GM19467 (cell line): ENCODE data around the gene AGFG2.
"Not testable (repeated sequence)": the region's sequence is repeated elsewhere in the genome, so short reads cannot be mapped to it uniquely, and the experiment has no call there.

Source experiments
- ATAC-seq: cut with Tn5 transposase; IDR thresholded peaks from one replicate; pipeline ENCODE4 v1.9.1; 2021; ENCODE audit warnings: mild to moderate bottlenecking, moderate library complexity; ENCODE audit not compliant: unreplicated experiment

The AGFG2 gene, protein sequence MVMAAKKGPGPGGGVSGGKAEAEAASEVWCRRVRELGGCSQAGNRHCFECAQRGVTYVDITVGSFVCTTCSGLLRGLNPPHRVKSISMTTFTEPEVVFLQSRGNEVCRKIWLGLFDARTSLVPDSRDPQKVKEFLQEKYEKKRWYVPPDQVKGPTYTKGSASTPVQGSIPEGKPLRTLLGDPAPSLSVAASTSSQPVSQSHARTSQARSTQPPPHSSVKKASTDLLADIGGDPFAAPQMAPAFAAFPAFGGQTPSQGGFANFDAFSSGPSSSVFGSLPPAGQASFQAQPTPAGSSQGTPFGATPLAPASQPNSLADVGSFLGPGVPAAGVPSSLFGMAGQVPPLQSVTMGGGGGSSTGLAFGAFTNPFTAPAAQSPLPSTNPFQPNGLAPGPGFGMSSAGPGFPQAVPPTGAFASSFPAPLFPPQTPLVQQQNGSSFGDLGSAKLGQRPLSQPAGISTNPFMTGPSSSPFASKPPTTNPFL

DNA sequence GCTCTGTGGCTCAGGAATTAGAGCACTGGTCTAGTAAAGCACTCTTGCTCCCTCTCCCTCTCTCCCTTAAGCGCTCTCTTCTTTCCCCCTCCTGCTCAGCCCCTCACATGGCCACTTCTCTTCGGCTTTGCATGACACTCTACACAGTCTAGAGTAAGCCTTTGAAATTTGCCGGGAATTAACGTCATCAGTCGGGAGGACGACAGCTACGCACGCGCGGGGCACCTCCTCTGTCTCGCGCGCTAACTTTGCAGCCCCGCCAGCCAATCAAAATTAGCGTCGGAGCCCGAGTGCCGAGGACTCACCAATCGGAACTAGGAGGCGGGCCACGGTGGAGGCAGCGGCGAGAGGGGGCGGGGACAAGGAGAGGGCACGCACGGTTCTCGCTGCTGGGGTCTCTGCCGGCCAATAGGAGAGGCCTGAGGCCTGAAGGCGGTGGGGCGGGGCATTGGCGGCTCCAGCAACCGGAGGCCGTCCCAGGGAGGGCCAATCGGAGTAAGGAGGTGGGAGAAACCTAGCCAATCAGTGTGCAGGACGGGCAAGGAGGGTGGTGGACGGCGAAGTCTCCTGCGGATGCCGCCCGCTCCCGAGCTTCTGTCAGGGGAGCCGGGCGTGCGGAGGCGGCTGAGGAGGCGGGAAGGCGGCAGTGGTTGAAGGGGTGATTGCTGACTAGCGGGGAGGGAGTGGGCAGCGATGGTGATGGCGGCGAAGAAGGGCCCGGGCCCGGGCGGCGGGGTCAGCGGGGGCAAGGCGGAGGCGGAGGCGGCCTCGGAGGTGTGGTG, at the start of gene AGFG2:
Gene AGFG2 (plus strand): TSS at position 550 of the 782 bp plus-strand sequence. CDS start 144 bp downstream, at position 694.
- peak; percentile 94 for ATAC-seq

DNA sequence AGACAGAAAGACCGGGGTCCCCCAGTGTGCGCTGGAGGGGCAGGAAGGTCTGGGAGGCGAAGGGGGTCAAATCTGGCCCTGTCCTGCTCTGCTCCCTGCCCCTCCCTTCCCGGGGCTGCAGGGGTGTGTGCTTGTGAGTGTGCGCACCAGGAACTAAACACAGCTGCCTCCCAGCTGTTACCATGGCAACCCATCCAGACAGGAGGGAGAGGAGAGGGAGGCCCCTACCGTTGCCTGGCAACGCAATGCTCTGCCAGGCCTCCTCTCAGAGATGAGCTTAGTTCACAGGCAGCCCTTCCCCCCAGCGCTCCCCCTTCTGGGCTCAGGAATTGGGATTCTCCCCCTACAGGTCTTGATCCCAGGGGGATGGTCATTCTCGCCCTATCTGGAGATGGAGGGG, 49.2 kb upstream of the AGFG2 start:
- no peak for ATAC-seq

- no peak for ATAC-seq
Observed at GRCh38 chr7:100490483-100491191, 48.4 kb upstream of the AGFG2 start.

- ATAC-seq = no peak
Observed at GRCh38 chr7:100491192-100491578, 47.8 kb upstream of the AGFG2 start.

GRCh38 chr7:100492738-100493475, 46.1 kb upstream of the AGFG2 start:
- ATAC-seq = no peak

DNA sequence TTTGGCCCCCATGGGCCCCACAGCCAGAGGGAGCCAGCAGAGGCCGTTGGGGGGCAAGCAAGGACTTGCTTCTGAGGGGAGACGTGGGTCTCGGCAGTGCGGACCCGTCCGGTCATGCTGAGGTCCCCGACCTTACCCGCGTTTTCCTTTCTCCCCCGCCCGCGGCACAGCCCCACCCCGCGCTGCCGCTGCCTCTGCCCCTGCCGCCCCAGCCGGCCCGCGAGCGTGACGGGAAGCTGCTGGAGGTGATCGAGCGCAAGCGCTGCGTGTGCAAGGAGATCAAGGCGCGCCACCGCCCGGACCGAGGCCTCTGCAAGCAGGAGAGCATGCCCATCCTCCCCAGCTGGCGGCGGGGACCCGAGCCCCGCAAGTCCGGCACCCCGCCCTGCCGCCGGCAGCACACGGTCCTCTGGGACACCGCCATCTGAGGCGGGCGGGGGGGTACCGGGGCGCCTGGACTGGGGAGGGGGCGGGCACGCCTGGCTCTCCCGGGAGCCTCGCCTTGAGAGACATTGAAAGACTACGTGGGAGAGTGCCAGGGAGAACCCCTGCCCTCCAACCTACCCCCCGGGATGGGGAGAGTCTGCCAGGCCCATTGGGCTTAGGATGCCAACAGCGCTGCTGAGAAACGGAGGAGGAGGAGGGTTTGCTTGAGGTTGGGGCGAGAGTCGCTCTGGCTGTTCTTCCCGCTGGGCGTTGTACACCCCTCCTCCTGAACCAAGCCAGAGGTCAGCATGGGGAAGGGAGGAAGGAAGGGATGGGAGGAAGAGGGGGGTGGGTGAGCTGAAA, 45.3 kb upstream of the AGFG2 start:
- no peak for ATAC-seq

GRCh38 chr7:100496509-100496908, 42.5 kb upstream of the AGFG2 start:
- no peak for ATAC-seq

DNA sequence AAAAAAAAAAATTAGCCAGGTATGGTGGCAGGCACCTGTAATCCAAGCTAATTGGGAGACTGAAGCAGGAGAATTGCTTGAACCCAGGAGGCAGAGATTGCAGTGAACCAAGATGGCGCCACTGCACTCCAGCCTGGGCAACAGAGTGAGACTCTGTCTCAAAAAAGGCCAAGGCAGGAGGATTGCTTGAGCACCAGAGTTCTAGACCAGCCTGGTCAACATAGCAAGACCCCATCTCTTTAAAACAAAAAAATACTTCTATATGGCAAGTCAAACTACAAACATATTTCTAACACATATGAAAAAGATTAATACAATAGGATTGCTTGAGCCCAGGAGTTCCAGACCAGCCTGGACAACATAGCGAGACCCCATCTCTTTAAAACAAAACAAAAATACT, 38.3 kb upstream of the AGFG2 start:
- ATAC-seq = not testable (repeated sequence)

GRCh38 chr7:100504031-100504430, 35.0 kb upstream of the AGFG2 start:
- not testable (repeated sequence) for ATAC-seq

GRCh38 chr7:100504887-100505611, 34.0 kb upstream of the AGFG2 start:
- ATAC-seq = no peak

DNA sequence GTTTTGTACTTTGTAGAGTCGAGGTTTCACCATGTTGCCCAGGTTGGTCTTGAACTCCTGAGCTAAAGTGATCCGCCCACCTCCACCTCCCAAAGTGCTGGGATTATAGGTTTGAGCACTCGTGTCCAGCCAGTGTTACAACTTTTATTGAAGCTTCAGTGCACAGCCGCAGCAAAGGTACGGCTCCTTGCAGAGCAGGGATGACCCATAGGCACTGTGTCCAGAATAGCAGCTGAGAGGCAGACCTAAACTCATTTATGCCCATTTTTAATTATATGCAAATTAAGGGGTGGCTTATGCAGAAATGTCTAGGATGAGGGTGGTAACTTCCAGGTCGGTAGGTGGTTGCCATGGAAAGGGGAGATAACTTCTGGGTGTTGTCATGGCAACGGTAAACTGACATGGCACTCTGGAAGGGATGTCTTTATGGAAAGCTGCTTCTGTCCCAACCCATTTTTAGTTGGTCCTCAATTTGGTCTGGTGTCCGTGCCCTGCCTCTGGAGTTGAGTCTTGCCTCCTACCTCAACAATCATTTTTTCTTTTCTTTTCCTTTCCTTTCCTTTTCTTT, 32.6 kb upstream of the AGFG2 start:
- ATAC-seq = no peak

GRCh38 chr7:100509231-100509630, 29.8 kb upstream of the AGFG2 start:
- no peak for ATAC-seq

DNA sequence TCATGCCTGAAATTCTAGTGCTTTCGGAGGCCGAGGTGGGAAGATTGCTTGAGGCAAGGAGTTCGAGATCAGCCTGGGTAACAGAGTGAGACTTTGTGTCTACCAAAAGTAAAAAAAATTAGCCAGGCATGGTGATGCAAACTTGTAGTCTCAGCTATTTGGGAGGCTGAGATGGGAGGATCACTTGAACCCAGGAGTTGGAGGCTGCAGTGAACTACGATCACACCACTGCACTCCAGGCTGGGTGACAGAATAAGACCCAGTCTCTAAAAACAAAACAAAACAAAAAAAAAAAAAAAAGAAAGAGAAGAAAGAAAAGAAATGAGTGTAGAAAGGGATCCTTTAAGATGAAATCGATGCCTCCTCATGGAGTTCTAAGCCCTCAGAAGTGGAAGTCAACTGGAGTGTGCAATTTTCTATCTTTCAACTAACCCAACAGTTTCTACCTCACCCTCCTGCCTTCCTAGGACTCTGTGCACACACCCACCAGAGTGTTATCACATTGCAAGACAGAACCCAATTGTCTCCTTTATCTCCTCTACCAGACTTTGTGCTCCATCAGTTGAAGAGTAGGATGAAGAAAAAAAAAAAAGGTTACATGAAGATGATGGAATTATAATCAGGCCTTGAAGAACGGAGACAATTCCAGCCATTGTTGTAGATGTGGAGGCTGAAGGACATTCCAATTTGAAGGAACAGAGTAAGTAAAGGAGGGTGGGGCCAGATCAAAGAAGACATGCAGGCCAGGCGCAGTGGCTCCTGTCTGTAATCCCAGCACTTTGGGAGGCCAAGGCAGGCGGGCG, 28.4 kb upstream of the AGFG2 start:
- ATAC-seq = no peak

DNA sequence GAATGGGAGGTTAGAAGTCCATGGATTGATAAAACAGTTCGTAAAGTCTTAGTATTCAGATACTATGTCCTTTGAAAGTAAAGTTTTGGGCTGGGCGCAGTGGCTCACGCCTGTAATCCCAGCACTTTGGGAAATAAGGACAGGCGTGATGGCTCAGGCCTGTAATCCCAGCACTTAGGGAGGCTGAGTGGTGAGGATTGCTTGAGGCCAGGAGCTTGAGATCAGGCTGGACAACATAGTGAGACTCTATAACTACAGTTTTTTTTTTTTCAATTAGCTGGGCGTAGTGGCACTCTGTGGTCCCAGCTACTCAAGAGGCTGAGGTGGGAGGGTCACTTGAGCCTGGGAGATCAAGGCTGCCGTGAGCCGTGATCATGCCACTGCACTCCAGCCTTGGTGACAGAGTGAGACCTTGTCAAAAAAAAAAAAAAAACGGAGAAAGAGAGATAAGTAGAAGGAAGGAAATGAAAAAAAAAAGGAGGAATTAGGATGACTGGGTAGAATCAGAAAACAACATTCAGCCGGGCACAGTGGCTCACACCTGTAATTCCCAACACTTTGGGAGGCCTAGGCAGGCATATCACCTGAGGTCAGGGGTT, 25.7 kb upstream of the AGFG2 start:
- ATAC-seq = no peak

DNA sequence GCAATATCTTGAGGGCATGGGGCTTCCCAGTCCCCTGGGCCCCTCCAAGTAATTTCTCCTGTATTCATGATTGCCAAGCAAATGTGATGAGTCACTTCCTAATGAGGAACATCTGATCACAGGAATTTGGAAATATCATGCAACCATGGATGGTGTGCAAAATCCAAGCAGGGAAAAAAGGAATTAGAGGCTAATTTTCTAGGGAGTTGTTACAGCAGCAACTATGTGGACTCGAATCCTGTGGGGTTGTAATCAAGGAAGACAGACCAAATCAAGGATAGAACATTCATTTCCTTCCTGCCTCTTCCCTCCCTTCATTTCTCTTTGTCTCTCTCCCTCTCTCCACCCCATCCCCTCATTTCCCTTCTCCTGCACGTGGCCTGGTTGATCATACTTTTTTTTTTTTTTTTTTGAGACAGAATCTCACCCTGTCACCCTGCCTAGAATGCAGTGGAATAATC, 23.9 kb upstream of the AGFG2 start:
- ATAC-seq = no peak

DNA sequence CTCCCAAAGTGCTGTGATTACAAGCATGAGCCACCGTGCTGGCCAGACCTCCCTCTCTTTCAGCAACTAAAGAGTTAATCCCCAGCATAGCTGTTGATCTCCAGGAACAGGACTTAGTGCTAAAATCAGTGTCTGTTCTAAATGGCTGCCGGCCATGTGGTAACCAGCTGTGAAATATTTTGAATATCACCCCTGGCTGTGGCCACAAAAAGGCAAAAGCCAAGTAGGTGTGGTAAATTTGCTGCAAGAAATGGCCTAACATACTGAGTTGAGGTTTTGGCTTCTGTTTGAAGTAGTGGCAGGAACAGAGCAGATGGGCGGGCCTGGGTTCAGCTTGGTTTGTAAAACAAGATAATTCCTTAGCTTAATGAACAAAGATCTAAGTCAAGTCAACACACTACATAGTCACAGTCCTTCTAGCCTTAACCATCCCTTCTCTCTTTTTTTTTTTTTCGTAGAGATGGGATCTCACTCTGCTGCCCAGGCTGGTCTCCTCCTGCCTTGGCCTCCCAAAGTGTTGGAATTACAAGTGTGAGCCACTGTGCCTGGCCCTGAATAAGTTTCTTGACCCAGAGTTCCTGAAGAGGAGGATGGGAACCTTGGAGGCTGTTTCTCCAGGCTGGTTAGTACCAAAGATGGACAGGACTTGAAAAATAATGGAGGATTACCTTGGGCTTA, 22.7 kb upstream of the AGFG2 start:
- no peak for ATAC-seq

GRCh38 chr7:100517305-100517704, 21.7 kb upstream of the AGFG2 start:
- ATAC-seq = no peak
